Parathyroid adenoma (tissue), 2 donors: Measurements from ENCODE around the gene SLC5A6.

Experiments
- H2AFZ ChIP-seq: fragments of 300-600 bp; sonication (generic); one replicate; pipeline ENCODE4 v1.7.0; 2017; ENCODE audit warnings: antibody characterized with exemption, mild to moderate bottlenecking
- H3K27ac ChIP-seq: fragments of 300-600 bp; sonication (generic); one replicate; pipeline ENCODE4 v1.7.0; 2017
- H3K27me3 ChIP-seq: fragments of 300-600 bp; sonication (generic); one replicate; pipeline ENCODE4 v1.7.0; 2017; ENCODE audit warnings: low read length; ENCODE audit not compliant: control insufficient read depth, insufficient read depth
- H3K36me3 ChIP-seq: fragments of 300-600 bp; sonication (generic); one replicate; pipeline ENCODE4 v1.7.0; 2017; ENCODE audit warnings: low read length; ENCODE audit not compliant: control insufficient read depth, insufficient read depth
- H3K4me1 ChIP-seq: fragments of 300-600 bp; sonication (generic); one replicate; pipeline ENCODE4 v1.7.0; 2017; ENCODE audit warnings: control low read depth
- H3K4me2 ChIP-seq: fragments of 300-600 bp; sonication (generic); one replicate; pipeline ENCODE4 v1.7.0; 2017; ENCODE audit warnings: low read length
- H3K4me3 ChIP-seq: fragments of 300-600 bp; sonication (generic); one replicate; pipeline ENCODE4 v1.7.0; 2017; ENCODE audit warnings: low read depth, low read length
- H3K79me2 ChIP-seq: fragments of 300-600 bp; sonication (generic); one replicate; pipeline ENCODE4 v1.7.0; 2017; ENCODE audit warnings: control low read depth
- H3K9ac ChIP-seq: fragments of 300-600 bp; sonication (generic); one replicate; pipeline ENCODE4 v1.7.0; 2017; ENCODE audit warnings: mild to moderate bottlenecking
- H3K9me3 ChIP-seq: fragments of 300-600 bp; sonication (generic); one replicate; pipeline ENCODE4 v1.7.0; 2017; ENCODE audit warnings: low read length; ENCODE audit not compliant: control insufficient read depth
- TF ChIP-seq, protein P1 (sequence below): fragments of 300-600 bp; sonication (generic); IDR thresholded peaks from one replicate; pipeline ENCODE4 v1.7.0; 2017; ENCODE audit warnings: antibody characterized with exemption, mild to moderate bottlenecking
- donor health status: primary hyperparathyroidism.

SLC5A6 gene

DNA sequence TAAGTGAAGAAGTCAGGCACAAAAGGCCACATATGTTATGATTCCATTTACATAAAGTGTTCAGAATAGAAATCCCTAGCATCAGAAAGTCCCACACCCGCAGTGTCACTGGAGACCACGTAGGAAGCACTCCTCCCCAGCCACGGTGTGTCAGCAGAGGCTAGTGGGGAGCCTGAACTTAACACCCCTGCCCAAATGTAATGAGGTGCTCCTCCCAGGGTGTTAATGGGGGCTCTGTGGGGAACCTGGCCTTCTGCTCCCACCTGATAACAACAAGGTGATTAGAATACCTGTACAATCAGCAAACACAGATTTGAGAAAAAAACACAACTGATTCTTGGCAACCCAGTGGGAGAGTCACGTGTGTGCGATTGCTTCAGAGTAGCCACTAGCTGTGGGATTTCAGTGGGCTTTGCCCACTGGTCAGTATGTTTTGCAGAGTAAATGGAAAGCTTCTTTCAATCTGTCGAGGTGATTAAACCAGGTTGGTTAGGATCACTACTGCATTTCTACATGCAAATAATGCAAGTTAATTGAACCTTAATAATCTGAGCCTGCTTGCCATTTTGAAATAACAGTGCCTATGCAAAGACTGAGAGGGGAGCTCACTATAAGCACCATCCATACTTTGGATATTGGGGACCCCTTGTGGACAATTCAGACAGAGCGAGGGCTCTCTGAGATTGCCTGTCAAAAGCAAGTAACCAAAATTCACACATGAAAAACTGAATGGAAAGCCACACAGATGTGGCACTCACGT is 20.8 kb downstream of the SLC5A6 start:
- TF ChIP-seq, protein P1, sequence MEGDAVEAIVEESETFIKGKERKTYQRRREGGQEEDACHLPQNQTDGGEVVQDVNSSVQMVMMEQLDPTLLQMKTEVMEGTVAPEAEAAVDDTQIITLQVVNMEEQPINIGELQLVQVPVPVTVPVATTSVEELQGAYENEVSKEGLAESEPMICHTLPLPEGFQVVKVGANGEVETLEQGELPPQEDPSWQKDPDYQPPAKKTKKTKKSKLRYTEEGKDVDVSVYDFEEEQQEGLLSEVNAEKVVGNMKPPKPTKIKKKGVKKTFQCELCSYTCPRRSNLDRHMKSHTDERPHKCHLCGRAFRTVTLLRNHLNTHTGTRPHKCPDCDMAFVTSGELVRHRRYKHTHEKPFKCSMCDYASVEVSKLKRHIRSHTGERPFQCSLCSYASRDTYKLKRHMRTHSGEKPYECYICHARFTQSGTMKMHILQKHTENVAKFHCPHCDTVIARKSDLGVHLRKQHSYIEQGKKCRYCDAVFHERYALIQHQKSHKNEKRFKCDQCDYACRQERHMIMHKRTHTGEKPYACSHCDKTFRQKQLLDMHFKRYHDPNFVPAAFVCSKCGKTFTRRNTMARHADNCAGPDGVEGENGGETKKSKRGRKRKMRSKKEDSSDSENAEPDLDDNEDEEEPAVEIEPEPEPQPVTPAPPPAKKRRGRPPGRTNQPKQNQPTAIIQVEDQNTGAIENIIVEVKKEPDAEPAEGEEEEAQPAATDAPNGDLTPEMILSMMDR = peak; percentile 63
- no peak overlapping the region for H3K27ac ChIP-seq
- H3K4me1 ChIP-seq = no peaks in the 10 kb centered on the region
- peak overlapping the region; percentile 17 for H2AFZ ChIP-seq
- H3K9me3 ChIP-seq = no peaks in the 10 kb centered on the region
- no peak overlapping the region for H3K4me3 ChIP-seq
- H3K36me3 ChIP-seq = no peaks in the 10 kb centered on the region
- no peak overlapping the region for H3K9ac ChIP-seq
- no peaks in the 10 kb centered on the region for H3K79me2 ChIP-seq
- no peaks in the 10 kb centered on the region for H3K27me3 ChIP-seq
- H3K4me2 ChIP-seq = no peak overlapping the region

DNA sequence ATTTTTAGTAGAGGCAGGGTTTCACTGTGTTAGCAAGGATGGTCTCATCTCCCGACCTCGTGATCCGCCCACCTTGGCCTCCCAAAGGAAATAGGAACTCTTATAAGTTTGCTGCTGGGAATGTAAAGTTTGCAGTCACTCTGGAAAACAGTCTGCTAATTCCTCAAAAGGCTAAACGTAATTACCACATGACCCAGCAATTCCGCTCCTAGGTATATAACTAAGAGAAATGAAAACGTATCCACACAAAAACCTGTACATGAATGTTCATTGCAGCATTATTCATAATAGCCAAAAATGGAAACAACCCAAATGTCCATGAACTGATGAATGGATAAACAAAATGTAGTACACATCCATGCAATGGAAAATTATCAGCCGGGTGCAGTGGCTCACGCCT is 22.1 kb downstream of the SLC5A6 start:
- Histone ChIP-seq H3K9ac (no peak overlapping the region), H3K79me2 (no peaks in the 10 kb centered on the region), H3K4me3 (no peak overlapping the region), H3K9me3 (no peaks in the 10 kb centered on the region), H3K27me3 (no peaks in the 10 kb centered on the region), H2AFZ (no peak overlapping the region), H3K27ac (no peak overlapping the region), H3K4me1 (no peaks in the 10 kb centered on the region), H3K36me3 (no peaks in the 10 kb centered on the region), H3K4me2 (no peak overlapping the region)
- TF ChIP-seq, protein P1 = no peak

DNA sequence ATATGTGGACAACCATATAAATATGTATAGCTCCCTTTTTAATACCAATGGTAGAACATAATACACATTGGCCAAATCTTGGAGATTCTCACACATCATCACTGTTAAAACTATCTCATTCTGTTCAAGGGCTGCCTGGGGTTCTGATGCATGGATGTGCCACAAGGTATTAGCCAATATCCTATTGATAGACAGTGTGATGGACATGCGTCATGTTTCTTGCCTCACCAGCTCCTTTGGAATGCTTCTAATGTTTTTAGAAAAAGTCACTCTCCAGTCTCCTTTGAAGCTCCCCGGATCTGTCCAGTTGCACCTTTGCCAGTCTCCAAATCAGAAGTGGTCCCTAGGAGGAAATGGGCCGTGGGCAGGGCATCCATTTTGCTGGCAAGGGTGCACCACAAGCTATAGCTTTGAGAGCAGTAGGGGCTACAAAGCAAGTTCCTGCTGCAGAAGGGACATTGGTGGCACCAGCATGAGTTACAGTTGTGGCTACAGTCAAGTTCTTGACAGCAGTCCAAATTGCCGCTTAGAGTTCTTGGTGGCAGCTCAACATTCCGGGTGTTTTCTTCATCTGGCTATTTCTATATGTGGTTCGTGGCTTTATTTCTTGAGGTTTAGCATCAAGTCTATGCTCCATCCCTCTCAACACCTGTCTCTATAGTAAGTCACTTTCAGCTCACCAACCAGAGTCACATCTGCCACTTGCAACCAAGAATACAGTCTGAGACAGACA is 25.3 kb downstream of the SLC5A6 start:
- H3K9me3 ChIP-seq = no peaks in the 10 kb centered on the region
- no peaks in the 10 kb centered on the region for H3K36me3 ChIP-seq
- H3K9ac ChIP-seq = no peak overlapping the region
- TF ChIP-seq, protein P1 = no peak
- H3K79me2 ChIP-seq = no peaks in the 10 kb centered on the region
- no peaks in the 10 kb centered on the region for H3K27me3 ChIP-seq
- H3K27ac ChIP-seq = no peak overlapping the region
- H2AFZ ChIP-seq = no peak overlapping the region
- H3K4me3 ChIP-seq = no peak overlapping the region
- no peak overlapping the region for H3K4me2 ChIP-seq
- no peaks in the 10 kb centered on the region for H3K4me1 ChIP-seq

DNA sequence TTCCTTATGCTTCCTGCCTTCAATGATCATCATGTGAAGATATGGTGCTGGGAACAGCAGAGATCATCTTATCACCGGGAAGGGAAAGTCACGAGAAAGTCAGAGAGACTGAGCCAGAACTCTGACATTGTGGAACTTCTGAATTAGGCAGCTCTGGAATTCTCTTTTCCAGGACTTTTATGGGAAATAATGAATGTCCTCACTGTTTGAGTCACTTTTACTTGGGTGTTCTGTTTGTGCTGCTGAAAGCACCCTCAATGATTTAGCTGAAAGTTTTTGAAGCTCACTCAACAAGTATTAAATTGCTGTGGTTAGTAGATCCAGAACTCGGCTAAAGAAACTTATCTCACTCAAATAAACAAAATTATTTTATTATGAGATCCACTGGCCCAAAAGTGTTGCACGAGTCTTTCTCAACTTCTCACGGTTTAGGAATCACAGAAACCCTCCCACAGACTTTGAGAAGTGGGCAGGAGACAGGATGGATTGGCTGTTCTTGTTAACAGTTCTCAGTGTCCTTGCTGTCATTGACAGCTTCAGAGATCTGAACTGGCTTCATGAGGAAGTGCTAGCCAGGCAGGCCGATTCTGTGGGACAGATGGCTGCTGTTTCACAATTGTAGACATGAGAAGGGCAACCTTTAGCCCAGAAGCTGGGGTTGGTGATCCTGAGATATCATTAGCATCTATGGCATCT is 26.6 kb downstream of the SLC5A6 start:
- Histone ChIP-seq H3K4me3 (no peak overlapping the region), H3K27ac (no peak overlapping the region), H3K36me3 (no peaks in the 10 kb centered on the region), H3K9ac (no peak overlapping the region), H3K4me2 (no peak overlapping the region), H2AFZ (peak overlapping the region; percentile 59), H3K9me3 (no peaks in the 10 kb centered on the region), H3K4me1 (no peaks in the 10 kb centered on the region), H3K27me3 (no peaks in the 10 kb centered on the region), H3K79me2 (no peaks in the 10 kb centered on the region)
- TF ChIP-seq, protein P1 = no peak
